Measurements from ENCODE around the gene CCDC167. TPM values are rescaled to one million over a fixed set of nuclear protein-coding genes. Genes with fewer than 3 reads are reported as not detected.

CCDC167 gene
- total and polyA plus RNA-seq, 10 of the 15 experiments (the other 5 are each of a cell fraction or from before 2014, with no cell fraction given), result 74.9 to 380 (median 137) TPM

- no peak for TF ChIP-seq FOXM1 (IDR thresholded peaks at IDR 0.05; ENCODE audit: low read depth, low read length)
- no peak for TF ChIP-seq HCFC1 (IDR thresholded peaks at IDR 0.05; ENCODE audit: low read length)
- no peak for TF ChIP-seq GATAD2B (conservative IDR thresholded peaks at IDR 0.05; ENCODE audit: low read depth)
Measured at GRCh38 chr6:37504024-37504423, 4.3 kb upstream of the CCDC167 start (continued).

GRCh38 chr6:37503309-37503965, 3.7 kb upstream of the CCDC167 start:
- CTCF ChIA-PET, result interaction anchor here (1.0 to 3.5 kb wide), 8 partner anchors 9 to 189 kb away, joined by 3 to 19 read pairs (median 4); no protein-coding TSS in a partner anchor
- SMC1A ChIA-PET (ENCODE audit: uncharacterized antibody, unreplicated experiment), result interaction anchor here (0.7 to 5.8 kb wide), 8 partner anchors 9 to 62 kb away, joined by 4 to 33 read pairs (median 7); no protein-coding TSS in a partner anchor
- RAD21 ChIA-PET (ENCODE audit: unreplicated experiment), result interaction anchor here (0.5 to 5.2 kb wide), 7 partner anchors 9 to 55 kb away, joined by 3 to 19 read pairs (median 5); no protein-coding TSS in a partner anchor
- H3K4me3 ChIP-seq, result no peak overlapping the region
- peak overlapping the region; percentile 8; the same call in 1 of the 2 replicates for H3K27ac ChIP-seq (ENCODE audit: control insufficient read depth, insufficient read depth)
- FAIRE-seq (no peak), DNase-seq (ENCODE audit: low read depth, low spot score) (no peak), ATAC-seq (no peak)
- peaks cover 34% of the 10 kb centered on the region for H3K4me1 ChIP-seq (ENCODE audit: control insufficient read depth, insufficient read depth, low read length)
- H3K4me2 ChIP-seq (ENCODE audit: control insufficient read depth, insufficient read depth), result peak overlapping the region; percentile 49
- H3K36me3 ChIP-seq (ENCODE audit: control insufficient read depth in 2 of 2, insufficient read depth in 2 of 2, low read length in 1 of 2), result no peaks in the 10 kb centered on the region
- intact Hi-C loops (cut with micrococcal nuclease; ENCODE audit: unreplicated experiment), result no loop called here
- H3K79me2 ChIP-seq (ENCODE audit: control insufficient read depth, insufficient read depth, low read length), result peaks cover 11% of the 10 kb centered on the region
- no peaks in the 10 kb centered on the region for H3K9me3 ChIP-seq (replicated peaks; ENCODE audit: control insufficient read depth, insufficient read depth, low read length)
- no TSS peak for BruUV-seq (replicated peaks)
- in situ Hi-C loops (cut with MboI), result no loop called here
- no peak overlapping the region for H3K9ac ChIP-seq (ENCODE audit: control insufficient read depth, insufficient read depth, low read length)
- H2AFZ ChIP-seq (ENCODE audit: control insufficient read depth, low read depth, low read length), result peak overlapping the region; percentile 50
- H4K20me1 ChIP-seq (ENCODE audit: control insufficient read depth, insufficient read depth), result no peaks in the 10 kb centered on the region
- H3K27me3 ChIP-seq (replicated peaks in 1 of 2; ENCODE audit: control insufficient read depth in 2 of 2, insufficient read depth in 2 of 2, low read length in 1 of 2), result no peaks in the 10 kb centered on the region
- POLR2A ChIA-PET, result interaction anchor here (1.2 to 4.8 kb wide), 2 partner anchors 8 to 13 kb away, joined by 7 to 31 read pairs; no protein-coding TSS in a partner anchor
- WGBS (ENCODE audit: insufficient coverage, insufficient replicate concordance, low lambda C conversion rate, missing lambda C conversion rate), result 13% methylated on average over 7 of the region's 7 CpGs
- no peak for TF ChIP-seq ZSCAN29 (IDR thresholded peaks at IDR 0.05)
- no peak for TF ChIP-seq ETV6 (conservative IDR thresholded peaks at IDR 0.05 in 1 of 2, IDR thresholded peaks at IDR 0.05 in 1 of 2; ENCODE audit: borderline replicate concordance in 1 of 2, low read depth in 1 of 2)
- TF ChIP-seq BMI1 (IDR thresholded peaks at IDR 0.05; ENCODE audit: borderline replicate concordance), result no peak
- no peak for TF ChIP-seq NFXL1 (IDR thresholded peaks at IDR 0.05; ENCODE audit: borderline replicate concordance)
- TF ChIP-seq PKNOX1 (IDR thresholded peaks at IDR 0.05), result peak; percentile 52
- no peak for TF ChIP-seq ZNF24 (IDR thresholded peaks at IDR 0.05)
- TF ChIP-seq E2F8 (IDR thresholded peaks at IDR 0.05; ENCODE audit: low read depth, partially characterized antibody), result no peak
- TF ChIP-seq CUX1 (IDR thresholded peaks at IDR 0.05; ENCODE audit: insufficient replicate concordance, low read depth, low read length), result no peak
- peak; percentile 43 for TF ChIP-seq MEF2B (IDR thresholded peaks at IDR 0.05; ENCODE audit: partially characterized antibody, poor library complexity, severe bottlenecking)
